Fibroblast of skin of left quadriceps (primary cell): Measurements from ENCODE around the gene PDZK1IP1.
"Not testable (repeated sequence)": the region's sequence is repeated elsewhere in the genome, so short reads cannot be mapped to it uniquely, and the experiment has no call there.

Experiments
- DNase-seq, 2 experiments: peaks; one replicate each; pipeline ENCODE4 v3.0.0-alpha.2; 2013; ENCODE audit warnings: low read depth in 2 of 2

Gene PDZK1IP1

GRCh38 chr1:47223921-47224675, 34.3 kb upstream of the PDZK1IP1 start:
- DNase-seq = no peak

GRCh38 chr1:47223174-47223920, 33.5 kb upstream of the PDZK1IP1 start:
- no peak for DNase-seq

GRCh38 chr1:47222476-47222875, 32.6 kb upstream of the PDZK1IP1 start:
- no peak for DNase-seq

- no peak for DNase-seq
Observed at GRCh38 chr1:47219590-47220220, 29.9 kb upstream of the PDZK1IP1 start.

GRCh38 chr1:47219001-47219400, 29.2 kb upstream of the PDZK1IP1 start:
- DNase-seq = no peak

- no peak for DNase-seq
Observed at GRCh38 chr1:47216278-47217059, 26.6 kb upstream of the PDZK1IP1 start.

GRCh38 chr1:47215713-47216112, 25.9 kb upstream of the PDZK1IP1 start:
- DNase-seq = no peak

GRCh38 chr1:47214549-47214948, 24.7 kb upstream of the PDZK1IP1 start:
- no peak for DNase-seq

GRCh38 chr1:47213230-47213963, 23.6 kb upstream of the PDZK1IP1 start:
- DNase-seq = no peak

- DNase-seq = no peak
Observed at GRCh38 chr1:47212636-47213229, 22.9 kb upstream of the PDZK1IP1 start.

GRCh38 chr1:47211796-47212269, 22.0 kb upstream of the PDZK1IP1 start:
- DNase-seq = no peak

GRCh38 chr1:47210666-47211065, 20.8 kb upstream of the PDZK1IP1 start:
- no peak for DNase-seq

GRCh38 chr1:47209725-47210325, 20.0 kb upstream of the PDZK1IP1 start:
- no peak for DNase-seq

GRCh38 chr1:47209091-47209490, 19.3 kb upstream of the PDZK1IP1 start:
- no peak for DNase-seq

GRCh38 chr1:47208374-47208850, 18.6 kb upstream of the PDZK1IP1 start:
- no peak for DNase-seq

GRCh38 chr1:47207803-47208373, 18.1 kb upstream of the PDZK1IP1 start:
- no peak for DNase-seq

GRCh38 chr1:47205918-47206317, 16.1 kb upstream of the PDZK1IP1 start:
- no peak for DNase-seq

- DNase-seq = not testable (repeated sequence)
Observed at GRCh38 chr1:47203504-47203903, 13.7 kb upstream of the PDZK1IP1 start.

- DNase-seq = no peak
Observed at GRCh38 chr1:47201179-47201578, 11.3 kb upstream of the PDZK1IP1 start.

- DNase-seq = no peak
Observed at GRCh38 chr1:47198214-47198613, 8.4 kb upstream of the PDZK1IP1 start.
